ENCODE data around the gene REPIN1.
"Not testable (repeated sequence)": the region's sequence is repeated elsewhere in the genome, so short reads cannot be mapped to it uniquely, and the experiment has no call there.

The REPIN1 gene

DNA sequence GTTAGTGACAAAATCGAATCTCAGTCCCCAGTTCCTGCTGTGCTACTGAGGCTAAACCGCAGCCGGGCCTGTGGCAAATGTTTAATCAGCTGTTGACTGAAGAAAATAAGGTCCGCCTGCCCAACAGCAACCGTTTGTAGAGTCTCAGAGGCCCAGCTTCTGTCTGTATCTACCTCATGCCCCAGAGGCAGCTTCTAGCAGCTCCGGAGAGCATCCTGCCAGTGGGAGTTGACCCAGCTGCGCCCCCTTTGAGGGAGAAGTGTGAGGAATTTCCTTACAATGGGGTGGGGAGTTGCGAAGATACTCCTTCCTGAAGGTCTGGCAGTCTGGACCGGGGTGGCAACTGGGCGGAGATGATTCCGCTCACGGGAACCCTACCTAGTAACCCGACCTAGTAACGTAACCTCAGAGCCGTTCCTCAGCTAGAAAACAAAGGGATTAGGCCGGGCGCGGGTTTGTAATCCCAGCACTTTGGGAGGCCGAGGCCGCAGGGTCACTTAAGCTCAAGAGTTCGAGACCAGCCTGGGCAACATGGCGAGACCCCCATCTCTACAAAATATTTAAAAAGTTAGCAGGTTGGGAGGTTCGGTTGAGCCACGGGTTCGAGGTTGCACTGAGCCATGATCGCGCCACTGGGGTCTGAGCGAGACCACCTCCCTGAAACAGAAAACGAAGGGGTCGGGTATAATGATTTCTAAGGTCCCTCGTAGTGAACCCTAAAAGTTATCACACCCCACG is 9.7 kb downstream of the REPIN1 start:
- DNase-seq, result peak in 2 of 4 experiments; percentile 17 to 27

DNA sequence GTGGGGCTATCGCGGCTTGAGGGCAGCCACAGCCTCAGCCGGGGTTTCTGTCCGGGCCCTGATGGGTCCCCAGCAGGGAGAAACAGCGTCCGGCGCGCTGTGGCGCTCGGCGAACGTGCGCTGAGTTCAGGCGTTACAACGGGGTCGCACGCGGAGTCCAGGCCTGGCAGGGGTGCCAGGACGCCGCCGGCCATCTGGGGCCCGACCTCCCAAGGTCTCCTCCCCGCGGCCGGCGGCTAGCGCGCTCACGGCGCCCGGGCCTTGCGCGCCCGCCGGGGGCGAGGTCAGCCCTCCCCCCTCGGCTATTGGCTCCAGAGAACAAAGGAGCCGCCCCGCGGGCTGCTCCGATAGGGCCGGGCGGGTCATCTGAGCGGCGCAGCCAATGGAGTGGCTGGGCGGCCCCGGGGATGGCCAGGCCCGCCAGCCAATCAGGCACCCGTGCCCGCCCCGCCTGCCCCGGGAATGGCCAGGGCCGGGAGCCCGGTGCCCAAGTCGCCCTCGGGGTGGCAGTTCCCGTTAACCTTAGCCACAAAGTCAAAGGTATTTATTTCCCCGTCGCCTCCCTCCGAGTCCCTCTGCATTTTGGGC is 10.3 kb downstream of the REPIN1 start, which contains the start of gene ZNF775:
TSS of gene ZNF775 (plus strand) at position 478 of the 588 bp plus-strand sequence. CDS start 9,141 bp downstream, outside the sequence.
- peak; percentile 65 to 90 (median 78) for DNase-seq

DNA sequence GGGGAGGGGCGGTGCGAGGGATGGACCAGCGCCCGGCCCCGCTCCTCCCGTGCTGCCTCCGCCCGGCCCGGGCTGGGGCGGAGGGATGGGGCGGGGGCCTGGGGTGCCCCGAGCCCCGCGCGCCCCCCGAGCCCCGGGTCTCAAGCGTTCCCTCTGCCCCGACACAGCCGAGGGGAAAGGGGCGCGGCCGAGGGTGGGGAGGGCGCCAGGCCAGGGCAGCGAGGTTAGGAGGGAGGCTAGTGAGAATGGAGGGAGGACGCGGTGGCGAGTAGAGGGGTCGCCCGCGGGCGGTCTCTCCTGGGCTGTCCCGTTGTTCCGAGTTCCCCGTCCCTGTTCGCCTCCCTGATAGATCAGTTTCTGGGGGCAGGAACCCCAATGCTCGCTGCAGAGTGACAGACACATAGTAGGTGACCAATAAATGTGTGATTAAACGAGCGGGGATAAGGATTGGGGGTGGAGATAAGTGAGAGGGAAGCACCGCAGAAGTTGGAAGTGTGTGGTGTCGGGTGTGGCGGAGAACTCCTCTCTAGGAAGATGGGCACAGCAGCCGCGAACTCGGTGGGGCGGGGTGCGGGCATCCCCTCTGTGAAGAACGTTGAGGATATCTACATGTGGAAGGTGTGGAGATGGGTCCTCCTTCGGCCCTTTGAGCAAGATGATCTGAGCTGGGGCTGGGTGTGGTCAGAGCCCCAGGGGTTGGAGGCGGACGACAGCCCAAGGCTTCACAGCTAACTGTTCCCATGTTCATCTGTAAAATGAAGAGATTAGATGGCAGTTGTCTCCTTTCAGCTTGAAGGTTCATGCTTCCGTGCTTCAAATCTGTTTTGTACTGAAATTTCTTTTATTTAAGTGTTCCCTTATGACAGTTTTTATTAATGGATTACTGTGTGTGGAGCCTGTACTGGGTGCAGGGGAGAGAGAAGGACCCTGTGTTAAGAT is 11.1 kb downstream of the REPIN1 start:
- no peak for DNase-seq

DNA sequence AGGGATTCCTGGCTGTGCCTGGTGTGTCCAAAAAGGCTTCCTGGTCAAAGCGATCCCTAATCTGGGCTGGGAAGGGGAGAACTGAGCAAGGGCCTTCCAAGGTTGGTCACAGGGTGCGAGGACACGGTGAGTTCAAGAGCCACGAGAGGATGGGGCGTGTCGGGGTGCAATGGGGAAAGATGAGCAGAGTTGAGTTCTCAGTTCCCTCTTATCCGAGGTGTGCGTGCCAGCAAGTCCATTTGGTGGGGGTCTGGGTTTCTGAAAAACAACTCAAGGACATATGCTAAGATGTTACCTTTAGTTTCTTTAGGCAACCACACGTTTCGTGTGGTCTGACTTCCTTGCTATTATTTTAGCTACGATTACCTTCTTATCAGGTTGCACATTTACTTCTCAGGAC is 11.8 kb downstream of the REPIN1 start:
- DNase-seq, result no peak

DNA sequence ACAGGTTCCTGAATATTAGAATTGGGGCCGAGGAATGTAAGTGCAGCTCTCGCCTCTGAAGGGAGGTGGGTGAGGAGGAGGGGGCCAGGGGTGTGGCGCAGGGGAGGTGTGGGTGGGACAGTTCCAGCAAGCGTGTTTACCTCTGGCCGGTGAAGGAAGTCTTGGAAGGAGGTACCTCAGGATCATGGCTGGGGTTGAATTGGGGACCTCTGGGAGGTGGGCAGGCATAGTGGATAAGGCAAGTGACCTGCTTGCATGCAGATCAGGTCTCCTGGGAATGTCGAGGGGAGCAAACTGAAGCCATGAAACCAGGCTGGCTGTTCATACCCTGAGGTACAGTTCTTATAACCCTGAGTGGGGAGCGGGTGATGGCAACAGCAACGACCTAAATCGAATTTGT is 12.5 kb downstream of the REPIN1 start:
- no peak for DNase-seq

DNA sequence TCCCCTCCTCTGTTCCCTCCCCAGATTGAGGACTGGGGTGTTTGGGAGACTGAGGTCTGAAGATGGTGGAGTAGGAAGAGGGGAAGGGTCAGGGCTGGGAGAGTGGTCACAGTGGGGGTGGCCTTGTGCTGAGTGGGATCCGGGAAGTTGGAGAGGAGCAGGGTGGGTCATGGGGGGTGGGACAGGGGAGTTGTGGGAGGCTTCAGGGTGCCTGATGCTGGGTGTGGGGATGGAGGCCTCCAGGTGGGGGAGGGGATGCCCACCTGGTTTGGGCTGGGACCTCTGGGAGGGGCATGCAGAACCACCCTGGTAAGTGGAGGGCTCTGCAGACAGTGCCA is 13.1 kb downstream of the REPIN1 start:
- DNase-seq, result no peak

DNA sequence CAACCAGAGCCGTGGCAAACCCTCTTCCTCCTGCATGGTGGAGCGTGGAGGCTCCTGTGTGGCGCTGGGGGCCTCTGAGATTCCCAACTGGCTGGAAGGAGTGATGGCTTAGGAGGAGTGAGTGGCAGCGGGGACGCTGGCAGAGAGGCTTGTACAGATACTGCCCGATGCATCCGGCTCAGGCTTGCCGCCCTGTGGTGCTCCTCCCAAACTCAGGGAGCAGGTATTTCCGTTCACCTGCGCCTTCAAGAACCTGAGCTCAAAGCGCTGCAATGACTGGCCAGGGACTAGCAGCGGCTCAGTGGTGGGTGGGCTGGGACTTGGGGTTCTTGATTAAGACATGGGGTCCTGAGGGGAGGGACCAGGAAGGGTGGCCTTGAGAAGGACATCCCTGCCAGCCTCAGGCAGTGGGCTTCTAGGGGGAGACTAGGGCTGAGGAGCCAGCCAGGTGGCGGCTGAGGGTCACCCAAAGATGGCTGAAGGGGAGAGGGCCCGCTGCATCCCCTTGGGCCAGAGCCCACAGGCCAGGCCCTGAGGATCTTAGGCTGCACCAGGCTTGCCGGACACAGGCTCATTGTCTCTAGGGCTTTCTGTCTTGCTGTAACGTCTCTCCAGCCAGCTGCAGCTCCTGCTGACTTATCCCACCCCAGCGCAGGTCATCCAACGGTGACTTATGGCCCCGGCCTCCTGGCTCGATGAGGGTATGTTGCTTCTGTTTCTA is 13.7 kb downstream of the REPIN1 start:
- no peak for DNase-seq

DNA sequence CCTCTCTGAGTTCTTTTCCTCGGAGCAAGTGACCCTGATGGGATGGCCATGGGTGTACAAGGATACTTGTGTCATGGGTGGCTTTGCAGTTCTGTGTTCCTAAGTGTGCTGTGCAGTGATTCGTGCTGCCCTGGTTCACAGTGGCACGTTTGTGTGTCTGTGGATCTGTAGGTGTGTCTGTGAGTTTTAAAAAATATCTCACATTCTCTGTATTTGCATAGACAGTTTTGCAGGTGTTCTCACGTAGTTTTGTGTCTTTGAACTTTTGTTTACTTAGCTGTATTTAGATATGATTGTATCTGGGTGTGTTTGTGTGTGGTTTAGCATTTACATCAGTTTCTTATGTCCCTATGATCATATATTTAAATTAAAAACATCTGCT is 14.2 kb downstream of the REPIN1 start:
- DNase-seq, result no peak

DNA sequence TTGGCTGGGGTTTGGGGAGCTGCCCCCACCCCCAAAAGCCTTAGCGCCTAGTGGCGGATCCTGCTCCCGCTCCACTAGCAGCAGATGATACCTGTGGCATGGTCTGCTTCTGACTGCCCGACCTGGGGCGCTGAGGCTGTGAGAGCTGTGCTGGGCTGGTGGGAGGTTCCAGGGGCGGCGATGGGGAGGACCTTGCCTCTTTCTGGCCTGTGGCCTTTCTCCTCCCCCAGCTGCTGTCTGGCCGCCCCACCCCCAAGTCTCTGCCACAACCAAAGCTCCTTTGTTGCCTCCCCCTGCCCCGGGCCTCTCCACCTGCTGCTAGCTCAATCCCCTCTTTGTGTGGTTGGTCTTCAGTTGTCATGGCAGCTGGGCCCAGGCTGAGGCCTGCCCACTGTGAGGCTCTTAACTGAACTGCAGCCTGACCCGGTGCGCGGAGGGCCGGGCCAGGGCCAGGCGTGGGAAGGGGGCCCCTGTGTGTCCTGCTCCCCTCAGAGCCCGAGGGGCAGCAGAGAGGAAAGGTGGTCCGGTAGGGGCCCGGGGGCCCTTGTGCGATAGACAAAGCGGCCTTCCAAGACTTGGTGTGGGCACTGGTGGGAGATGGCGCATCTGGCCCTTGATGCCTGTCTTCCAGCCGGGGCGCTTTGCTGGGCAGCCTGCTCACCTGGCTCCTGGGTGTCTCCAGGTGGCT is 15.2 kb downstream of the REPIN1 start:
- no peak for DNase-seq

DNA sequence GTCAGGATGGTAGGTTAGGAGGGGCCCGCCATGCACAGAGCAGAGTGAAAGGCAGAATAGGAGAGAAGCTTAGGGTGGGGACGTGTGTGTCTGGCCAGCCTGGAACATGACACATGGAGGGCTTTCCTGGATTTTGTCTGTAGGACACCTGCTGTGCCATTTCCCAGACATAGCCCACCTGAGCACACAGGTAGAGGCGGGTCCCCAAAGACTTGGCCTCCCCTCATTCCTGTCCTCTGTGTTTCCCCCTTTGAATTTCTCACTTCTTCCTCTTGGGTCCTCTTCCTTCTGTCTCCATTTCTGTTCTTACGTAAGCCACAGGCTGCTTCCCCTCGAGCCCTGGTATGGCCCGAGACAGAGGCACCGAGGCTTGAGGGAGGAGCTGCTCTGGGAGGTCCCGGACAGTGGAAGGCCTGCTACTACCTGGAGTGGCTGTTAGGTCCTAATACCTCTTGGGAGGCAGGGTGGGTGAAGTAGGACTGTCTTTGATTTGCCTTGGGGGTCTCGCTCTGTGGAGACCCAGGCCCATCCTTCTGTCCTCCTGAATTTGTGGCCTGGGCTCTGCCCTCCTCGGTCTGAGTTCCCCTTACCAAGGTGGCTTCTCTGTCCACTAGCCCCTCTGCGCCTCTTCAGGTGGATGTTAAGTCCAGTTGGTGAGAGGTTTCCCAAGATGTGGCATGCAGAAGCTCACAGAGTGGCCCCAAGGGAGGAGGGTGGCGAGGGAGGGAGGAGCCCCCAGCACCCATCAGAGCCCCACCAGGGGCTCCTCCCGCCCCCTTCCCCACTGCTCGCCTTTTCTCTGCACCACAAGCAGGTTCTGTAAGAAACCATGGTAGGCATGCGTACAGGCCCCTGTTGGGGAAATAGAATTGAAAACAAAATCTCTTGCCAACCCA is 16.0 kb downstream of the REPIN1 start:
- no peak for DNase-seq

DNA sequence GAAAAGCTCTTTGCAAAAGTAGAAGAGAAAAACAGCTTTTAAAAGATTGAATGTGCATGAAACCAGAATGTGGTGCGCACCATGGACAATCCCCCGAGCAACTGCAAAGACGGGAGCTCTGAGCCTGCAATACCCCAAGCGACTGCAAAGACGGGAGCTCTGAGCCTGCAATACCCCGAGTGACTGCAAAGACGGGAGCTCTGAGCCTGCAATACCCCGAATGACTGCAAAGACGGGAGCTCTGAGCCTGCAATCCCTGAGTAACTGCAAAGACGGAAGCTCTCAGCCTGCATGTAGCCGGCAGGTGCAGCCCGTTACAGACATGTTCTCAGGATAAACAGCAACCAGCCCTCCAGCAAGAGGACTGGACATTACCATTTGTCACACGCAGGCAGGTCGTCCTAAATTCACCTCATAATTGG is 16.7 kb downstream of the REPIN1 start:
- DNase-seq, result no peak

DNA sequence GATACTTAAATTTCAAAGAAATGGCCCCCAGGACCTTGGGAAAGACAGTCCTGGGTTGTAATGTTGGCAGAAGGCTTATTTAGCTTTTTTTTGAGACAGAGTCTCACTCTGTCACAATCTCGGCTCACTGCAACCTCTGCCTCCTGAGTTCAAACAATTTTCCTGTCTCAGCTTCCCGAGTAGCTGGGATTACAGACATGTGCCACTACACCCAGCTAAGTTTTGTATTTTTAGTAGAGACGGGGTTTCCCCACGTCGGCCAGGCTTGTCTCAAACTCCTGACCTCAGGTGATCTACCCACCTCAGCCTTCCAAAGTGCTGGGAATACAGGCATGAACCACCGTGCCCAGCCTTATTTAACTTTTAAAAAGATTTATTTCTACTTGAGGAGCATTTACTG is 17.3 kb downstream of the REPIN1 start:
- DNase-seq, result not testable (repeated sequence)

DNA sequence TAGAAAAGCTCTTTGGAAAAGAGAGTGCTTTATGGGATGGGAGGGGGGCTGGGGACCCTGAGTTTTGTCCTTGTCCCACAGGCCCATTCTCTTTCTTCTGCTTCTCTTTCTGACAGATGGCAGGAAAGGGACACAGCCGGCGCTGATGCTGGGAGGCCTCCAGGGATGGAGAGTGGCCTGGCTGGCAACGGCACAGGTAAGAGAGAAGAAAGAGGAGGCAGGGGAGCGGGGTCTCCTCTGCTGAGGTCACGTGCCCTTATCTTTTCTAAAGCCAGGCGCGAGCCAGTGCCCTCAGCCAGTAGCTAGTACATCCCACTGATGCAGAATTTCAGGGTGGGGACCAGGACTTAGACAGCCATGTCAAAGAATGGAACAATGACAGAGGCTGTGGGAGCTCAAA is 19.7 kb downstream of the REPIN1 start:
- no peak for DNase-seq

DNA sequence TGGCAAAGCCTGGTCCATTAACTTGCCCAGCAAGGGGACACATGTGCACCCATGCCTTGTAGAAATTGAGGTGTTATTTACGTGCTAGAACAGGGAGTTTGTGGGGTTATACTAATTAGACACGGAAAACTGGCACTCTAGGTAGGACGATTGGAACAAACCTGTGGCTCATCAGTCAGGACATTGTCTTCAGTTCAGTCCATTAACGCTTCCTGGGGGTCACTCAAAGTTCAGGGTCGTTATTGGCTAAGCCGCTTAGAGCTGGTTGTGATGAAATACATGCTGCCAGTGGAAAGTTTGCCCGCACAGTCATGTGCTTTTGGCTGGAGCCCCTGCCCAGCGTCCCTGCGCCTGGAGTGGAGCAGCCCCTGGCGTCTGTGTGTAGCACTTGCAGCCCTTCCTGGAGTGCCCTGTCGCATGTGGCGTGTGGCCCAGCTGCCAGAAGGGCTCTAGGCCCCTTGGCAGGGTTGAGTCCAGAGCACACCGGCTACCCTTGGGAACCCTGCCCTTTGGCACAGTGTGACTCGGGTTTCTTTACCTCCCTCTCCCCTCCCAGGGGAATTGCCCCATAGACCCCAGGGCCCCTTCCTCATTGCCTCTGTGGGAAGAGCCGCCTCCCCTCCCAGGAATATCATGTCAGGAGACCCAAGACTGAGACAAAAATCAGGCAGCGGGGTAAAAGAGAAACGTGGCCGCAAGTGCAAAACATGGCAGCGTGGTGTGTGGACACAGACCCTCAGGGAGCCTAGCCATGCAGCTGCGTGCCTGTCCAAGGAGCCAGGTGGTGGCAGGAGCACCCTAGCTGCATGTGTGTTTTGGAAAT is 20.3 kb downstream of the REPIN1 start:
- DNase-seq, result no peak

DNA sequence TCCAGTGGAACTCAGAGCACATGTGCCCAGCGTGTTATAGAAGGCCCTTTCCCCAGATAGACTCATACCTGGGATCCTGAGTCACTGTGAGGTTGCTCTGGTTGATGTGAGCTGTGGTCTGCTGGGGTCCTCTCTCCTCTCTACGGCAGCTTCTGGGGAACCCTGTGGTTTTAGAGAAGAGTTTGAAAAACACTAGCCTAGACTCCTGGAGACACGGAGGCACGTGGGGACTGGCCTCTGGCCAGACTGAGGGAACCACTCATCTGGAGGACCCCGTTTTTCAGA is 20.9 kb downstream of the REPIN1 start:
- DNase-seq, result no peak

DNA sequence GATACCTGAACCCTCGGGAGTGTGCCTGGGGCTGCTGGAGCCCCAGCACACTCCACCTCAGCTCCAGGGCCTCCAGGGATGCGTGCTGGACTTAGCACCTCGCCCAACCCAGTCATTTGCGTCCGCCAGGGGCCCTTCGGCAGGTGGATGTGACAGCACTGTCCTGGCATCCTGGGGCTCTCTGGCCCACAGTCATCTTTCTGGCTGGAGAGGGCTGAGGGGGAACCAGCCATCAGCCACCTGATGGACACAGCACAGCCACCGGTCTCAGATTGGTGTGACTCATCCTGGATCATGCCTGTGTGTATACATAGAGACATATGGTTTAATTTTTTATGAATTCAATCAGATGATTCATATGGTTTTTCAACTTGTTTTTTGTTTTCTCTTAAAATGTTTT is 21.6 kb downstream of the REPIN1 start:
- no peak for DNase-seq

DNA sequence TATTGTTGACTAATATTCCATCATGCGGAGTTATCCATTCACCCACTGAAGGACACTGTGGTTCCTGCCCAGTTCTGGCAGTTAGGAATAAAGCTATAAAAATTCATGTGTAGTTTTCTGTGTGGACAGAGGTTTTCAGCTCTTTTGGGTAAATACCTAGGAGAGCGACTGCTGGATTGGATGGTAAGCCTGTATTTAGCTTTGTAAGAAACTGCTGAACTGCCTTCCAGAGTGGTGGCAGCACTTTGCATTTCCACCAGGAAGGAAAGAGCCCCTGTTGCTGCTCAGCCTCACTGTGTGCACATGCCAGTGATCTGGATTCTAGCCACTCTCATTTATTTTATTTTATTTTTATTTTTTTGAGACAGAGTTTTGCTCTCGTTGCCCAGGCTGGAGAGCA is 24.7 kb downstream of the REPIN1 start:
- no peak for DNase-seq

DNA sequence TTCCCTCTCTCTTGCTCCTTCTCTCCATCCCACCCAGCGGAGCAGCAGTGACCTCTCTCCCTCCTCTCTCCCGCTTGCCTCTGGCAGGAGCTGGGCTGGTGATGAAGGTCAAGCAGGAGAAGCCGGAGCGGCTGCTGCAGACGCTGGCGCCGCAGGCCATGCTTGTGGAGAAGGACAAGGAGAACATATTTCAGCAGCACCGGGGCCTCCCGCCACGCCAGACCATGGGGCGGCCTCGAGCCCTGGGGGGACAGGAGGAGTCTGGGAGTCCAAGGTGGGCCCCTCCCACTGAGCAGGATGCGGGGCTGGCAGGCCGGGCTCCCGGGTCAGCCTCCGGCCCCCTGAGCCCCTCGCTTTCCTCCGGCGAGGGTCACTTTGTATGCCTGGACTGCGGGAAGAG is 27.8 kb downstream of the REPIN1 start:
- no peak for DNase-seq

DNA sequence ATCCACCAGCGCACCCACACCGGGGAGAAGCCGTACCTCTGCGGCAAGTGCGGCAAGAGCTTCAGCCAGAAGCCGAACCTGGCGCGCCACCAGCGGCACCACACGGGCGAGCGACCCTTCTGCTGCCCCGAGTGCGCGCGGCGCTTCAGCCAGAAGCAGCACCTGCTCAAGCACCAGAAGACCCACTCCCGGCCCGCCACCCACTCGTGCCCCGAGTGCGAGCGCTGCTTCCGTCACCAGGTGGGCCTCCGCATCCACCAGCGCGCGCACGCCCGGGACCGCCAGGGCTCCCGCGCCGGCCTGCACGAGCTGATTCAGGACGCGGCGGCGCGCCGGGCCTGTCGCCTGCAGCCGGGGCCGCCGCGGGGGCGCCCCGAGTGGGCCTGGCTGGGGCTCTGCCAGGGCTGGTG is 28.2 kb downstream of the REPIN1 start:
- DNase-seq, result no peak

DNA sequence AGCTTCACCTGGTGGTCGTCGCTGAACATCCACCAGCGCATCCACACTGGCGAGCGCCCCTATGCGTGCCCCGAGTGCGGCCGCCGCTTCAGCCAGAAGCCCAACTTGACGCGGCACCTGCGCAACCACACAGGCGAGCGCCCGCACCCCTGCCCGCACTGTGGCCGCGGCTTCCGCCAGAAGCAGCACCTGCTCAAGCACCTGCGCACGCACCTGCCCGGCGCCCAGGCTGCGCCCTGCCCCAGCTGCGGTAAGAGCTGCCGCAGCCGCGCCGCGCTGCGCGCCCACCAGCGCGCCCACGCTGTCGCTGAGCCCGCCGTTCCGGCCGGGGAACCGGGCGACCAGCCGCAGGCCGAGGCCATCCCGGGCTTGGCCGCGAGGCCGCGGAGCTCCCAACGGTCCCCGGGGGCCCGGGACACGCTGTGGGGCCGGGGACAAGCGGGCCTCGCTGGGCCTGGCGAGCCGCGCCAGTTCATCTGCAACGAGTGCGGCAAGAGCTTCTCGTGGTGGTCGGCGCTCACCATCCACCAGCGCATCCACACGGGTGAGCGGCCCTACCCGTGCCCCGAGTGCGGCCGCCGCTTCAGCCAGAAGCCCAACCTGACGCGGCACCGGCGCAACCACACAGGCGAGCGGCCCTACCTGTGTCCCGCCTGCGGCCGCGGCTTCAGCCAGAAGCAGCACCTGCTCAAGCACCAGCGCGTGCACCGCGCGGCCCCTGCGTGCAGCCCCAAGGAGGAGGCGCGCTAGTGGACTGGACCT is 28.9 kb downstream of the REPIN1 start:
- no peak for DNase-seq

All from activated naive CD4-positive, alpha-beta T cell (primary cell).